Astrocyte of the spinal cord (primary cell): ENCODE results near the gene LILRB5.
A peak's percentile ranks its signal among the peaks of the same experiment; 100 is the strongest.

Experiments used
- DNase-seq: peaks from one replicate; pipeline ENCODE4 v3.0.0; 2011; ENCODE audit warnings: low read depth, low spot score
- H3K4me3 ChIP-seq: 2 replicates; pipeline ENCODE4 v1.5.1; 2011; ENCODE audit warnings: low read depth, mild to moderate bottlenecking, low read length, moderate library complexity
- in situ Hi-C: cut with HindIII; loops from 2 replicates; pipeline ENCODE4 v1.10.0; 2017; ENCODE audit warnings: low sequenced_read_pairs
- TF ChIP-seq, protein P1 (sequence below): IDR thresholded peaks from 2 replicates; pipeline ENCODE4 v1.5.1; 2012; ENCODE audit warnings: low read depth, mild to moderate bottlenecking, low read length, inconsistent platforms

LILRB5 gene

DNA sequence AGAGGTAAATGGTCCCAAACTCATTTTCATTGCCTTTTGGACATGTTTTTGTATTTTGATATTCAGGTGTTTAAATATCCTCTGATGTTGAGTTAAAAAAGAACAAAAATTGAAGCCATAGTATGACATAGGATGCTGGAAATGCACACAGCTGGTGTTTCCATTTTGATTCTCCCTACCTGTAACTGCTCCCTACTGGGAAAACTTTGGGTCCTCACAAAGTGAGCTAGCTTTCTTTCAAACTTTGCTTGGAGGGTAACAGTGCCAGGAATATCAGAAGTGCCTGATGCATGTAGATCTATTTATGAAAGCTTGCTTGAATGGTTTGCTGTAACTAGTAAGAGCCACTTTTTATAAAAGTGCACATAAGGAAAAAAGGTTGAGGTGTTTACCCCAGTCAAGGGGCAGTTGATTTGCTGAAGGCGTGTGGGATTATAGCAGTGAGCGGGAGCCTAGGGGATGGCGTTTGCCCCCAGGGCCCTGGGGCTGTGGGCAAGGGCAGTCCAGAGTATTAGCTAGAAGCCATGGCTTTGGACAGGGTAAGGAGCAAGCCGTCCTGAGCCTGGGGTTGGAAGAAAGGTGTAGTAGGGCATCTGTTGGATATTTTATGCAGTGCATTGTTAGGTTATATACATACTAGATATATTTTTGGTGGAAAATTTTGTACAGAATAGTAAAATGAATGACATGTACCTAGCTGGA lies 52.2 kb downstream of the LILRB5 start:
- in situ Hi-C loops: no loop called here
- DNase-seq: no peak
- no peak overlapping the region for H3K4me3 ChIP-seq
- TF ChIP-seq, protein P1, sequence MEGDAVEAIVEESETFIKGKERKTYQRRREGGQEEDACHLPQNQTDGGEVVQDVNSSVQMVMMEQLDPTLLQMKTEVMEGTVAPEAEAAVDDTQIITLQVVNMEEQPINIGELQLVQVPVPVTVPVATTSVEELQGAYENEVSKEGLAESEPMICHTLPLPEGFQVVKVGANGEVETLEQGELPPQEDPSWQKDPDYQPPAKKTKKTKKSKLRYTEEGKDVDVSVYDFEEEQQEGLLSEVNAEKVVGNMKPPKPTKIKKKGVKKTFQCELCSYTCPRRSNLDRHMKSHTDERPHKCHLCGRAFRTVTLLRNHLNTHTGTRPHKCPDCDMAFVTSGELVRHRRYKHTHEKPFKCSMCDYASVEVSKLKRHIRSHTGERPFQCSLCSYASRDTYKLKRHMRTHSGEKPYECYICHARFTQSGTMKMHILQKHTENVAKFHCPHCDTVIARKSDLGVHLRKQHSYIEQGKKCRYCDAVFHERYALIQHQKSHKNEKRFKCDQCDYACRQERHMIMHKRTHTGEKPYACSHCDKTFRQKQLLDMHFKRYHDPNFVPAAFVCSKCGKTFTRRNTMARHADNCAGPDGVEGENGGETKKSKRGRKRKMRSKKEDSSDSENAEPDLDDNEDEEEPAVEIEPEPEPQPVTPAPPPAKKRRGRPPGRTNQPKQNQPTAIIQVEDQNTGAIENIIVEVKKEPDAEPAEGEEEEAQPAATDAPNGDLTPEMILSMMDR: no peak

DNA sequence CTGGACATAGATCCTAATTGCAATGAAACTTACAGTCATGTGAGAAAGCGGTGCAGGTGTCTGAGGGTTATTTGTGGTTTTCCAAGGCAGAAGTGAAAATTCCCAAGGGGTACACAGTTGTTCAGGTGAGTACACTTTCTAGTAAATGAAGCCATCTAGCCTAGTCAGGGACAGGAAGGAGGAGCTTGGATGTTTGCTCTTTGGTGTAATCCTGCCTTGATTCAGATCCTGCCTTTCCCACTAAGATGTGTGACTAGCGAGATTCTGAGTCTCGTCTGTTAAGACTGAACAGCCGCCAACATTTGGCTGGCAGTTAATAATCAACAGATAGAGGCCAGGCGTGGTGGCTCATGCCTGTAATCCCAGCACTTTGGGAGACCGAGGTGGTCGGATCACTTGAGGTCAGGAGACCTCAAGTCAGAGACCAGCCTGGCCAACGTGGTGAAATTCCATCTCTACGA lies 53.9 kb downstream of the LILRB5 start:
- in situ Hi-C loops: no loop called here
- no peak for DNase-seq
- no peak overlapping the region for H3K4me3 ChIP-seq
- TF ChIP-seq, protein P1: no peak

DNA sequence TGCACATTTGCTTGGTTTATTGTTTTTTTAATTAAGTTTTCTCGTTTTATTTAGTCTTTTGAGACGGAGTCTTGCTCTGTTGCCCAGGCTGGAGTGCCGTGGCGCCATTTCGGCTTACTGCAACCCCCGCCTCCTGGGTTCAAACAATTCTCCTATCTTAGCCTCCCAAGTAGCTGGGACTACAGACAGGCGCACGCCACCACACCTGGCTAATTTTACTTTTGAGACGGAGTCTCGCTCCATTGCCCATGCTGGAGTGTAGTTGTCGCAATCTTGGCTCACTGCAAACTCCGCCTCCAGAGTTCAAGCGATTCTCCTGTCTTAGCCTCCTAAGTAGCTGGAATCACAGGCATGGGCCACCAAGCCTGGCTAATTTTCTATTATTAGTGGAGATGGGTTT lies 55.1 kb downstream of the LILRB5 start:
- H3K4me3 ChIP-seq: peak overlapping the region; percentile 95
- in situ Hi-C loops: no loop called here
- TF ChIP-seq, protein P1: no peak
- DNase-seq: no peak

DNA sequence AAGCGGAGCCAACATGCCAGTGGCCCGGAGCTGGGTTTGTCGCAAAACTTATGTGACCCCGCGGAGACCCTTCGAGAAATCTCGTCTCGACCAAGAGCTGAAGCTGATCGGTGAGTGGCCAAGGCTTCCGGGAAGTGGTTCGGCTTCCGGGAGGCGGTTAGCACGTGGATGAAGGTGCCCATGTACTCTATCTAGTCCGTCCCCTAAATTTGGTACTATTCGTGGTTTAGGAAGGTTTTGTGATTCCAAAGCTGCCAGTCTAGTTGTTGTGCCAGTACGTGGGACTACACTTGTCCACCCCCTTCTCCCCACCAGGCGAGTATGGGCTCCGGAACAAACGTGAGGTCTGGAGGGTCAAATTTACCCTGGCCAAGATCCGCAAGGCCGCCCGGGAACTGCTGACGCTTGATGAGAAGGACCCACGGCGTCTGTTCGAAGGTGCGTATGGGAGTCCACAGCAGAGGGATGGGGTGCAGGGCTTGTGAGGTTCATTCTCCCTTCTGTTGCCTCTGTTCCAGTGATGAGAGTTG lies 55.8 kb downstream of the LILRB5 start:
- no peak for DNase-seq
- in situ Hi-C loops: no loop called here
- TF ChIP-seq, protein P1: no peak
- H3K4me3 ChIP-seq: peak overlapping the region; percentile 95
